Pancreas (tissue), 10 donors: ENCODE data around the gene MEGF11. TPM values are rescaled to one million over a fixed set of nuclear protein-coding genes. Genes with fewer than 3 reads are reported as not detected.

Source experiments
- ATAC-seq, 4 donors: fragments of 200-7000 bp; cut with Tn5 transposase; one replicate each; pipeline versions ENCODE4 v1.8.0 to v1.9.1; 2020; ENCODE audit warnings: mild to moderate bottlenecking in 4 of 4, moderate library complexity in 4 of 4
- DNase-seq, 6 donors: peaks; one replicate each; pipeline ENCODE4 v3.0.0-alpha.2; 2020
- FAIRE-seq: peaks from 2 replicates; lab custom pipeline; 2012; peaks lifted over from hg19 to GRCh38; lab: Jason Lieb, UNC
- H3K27ac ChIP-seq, 4 donors: fragments of 200-600 bp; sonication (generic); 1 replicate in 3 of 4; 2 replicates in 1 of 4; pipeline versions ENCODE4 v1.5.0 to v1.8.0; 2020
- H3K27me3 ChIP-seq, 4 donors: fragments of 200-600 bp; one replicate each; pipeline ENCODE4 v1.8.0; 2021
- H3K36me3 ChIP-seq, 3 donors: fragments of 200-600 bp; sonication (generic) in 1 of 3; one replicate each; pipeline versions ENCODE4 v1.5.0 to v1.8.0; 2020 to 2021
- H3K4me1 ChIP-seq, 3 donors: fragments of 200-600 bp; one replicate each; pipeline ENCODE4 v1.8.0; 2021
- H3K4me3 ChIP-seq, 4 donors: fragments of 200-600 bp; sonication (generic) in 2 of 4; one replicate each; pipeline versions ENCODE4 v1.5.0 to v1.8.0; 2020 to 2021
- H3K9me3 ChIP-seq, 4 donors: fragments of 200-600 bp; one replicate each; pipeline ENCODE4 v1.8.0; 2021
- CTCF ChIP-seq, 4 donors: fragments of 200-600 bp; sonication (generic) in 3 of 4; IDR thresholded peaks; one replicate each; pipeline versions ENCODE4 v1.5.0 to v1.8.0; 2021; ENCODE audit warnings: antibody characterized with exemption in 4 of 4
- WGBS, 2 donors: extraction: QIAGEN DNeasy Blood & Tissue Kit; methylation state at CpG; one replicate each; pipeline ENCODE4 v1.1.7; 2013; 5-methylcytosine and 5-hydroxymethylcytosine counted together
- intact Hi-C, 3 donors: fragments of 100-400 bp; cut with DNase I; formaldehyde crosslinking; loops; one replicate each; pipeline versions ENCODE4 v1.11.1 to v1.14.2; 2022
- polyA plus RNA-seq, 2 donors: library from polyadenylated mRNA; stranded (reverse); fragments of 200-250 nt; gene quantifications; one replicate each; pipeline ENCODE4 v1.2.3, GENCODE V29; 2013
- total RNA-seq, 6 donors: library from RNA; stranded (reverse); fragmentation: NEBNext Ultra II Directional in 4 of 6; extraction: Animal tissue kit (Norgen Biotek cat#: 25700) in 4 of 6; gene quantifications; one replicate each; pipeline versions ENCODE4 v1.2.1 to v1.2.4, GENCODE V29; 2021 to 2023
- donor health status: healthy with polysubstance abuse.
- donor health status: DM: no; HTN: no; CAD: no; lungs with moderate emphysema.
- donor health status: DM: no; HTN: no; CAD: no.
- donor health status: control.
- donor health status: control.
- donor health status: Bipolar disorder and iron deficiency.
- donor health status: DM: yes; HTN: yes; CAD: no.
- donor health status: DM: no; HTN: no; CAD: no.
- donor health status: DM: no; HTN: no; CAD: no.
- donor health status: DM: yes; HTN: yes; CAD: no.

Gene MEGF11
- total and polyA plus RNA-seq, 8 donors: 0.19 to 0.87 (median 0.37) TPM

- H3K27me3 ChIP-seq: peaks cover 0 to 13% (median 2%) of the 10 kb centered on the region in 4 donors
- WGBS, 2 donors: 45 to 48% methylated on average over 35 to 36 of the region's 36 CpGs
- DNase-seq: no peak
- FAIRE-seq: no peak
- no peak overlapping the region for H3K27ac ChIP-seq
- no peaks in the 10 kb centered on the region for H3K36me3 ChIP-seq
- H3K4me3 ChIP-seq: peak overlapping the region in 2 of 4 donors; percentile 45 to 48
- no peak for TF ChIP-seq CTCF (IDR thresholded peaks at IDR 0.05)
- H3K9me3 ChIP-seq: no peaks in the 10 kb centered on the region
- ATAC-seq: no peak
- intact Hi-C loops: no loop called here
- H3K4me1 ChIP-seq: peaks cover 0 to 11% (median 8%) of the 10 kb centered on the region in 3 donors
Observed at GRCh38 chr15:66254089-66254950, 770 bp upstream of the MEGF11 start.

- peaks cover 0 to 11% (median 8%) of the 10 kb centered on the region in 3 donors for H3K4me1 ChIP-seq
- no peaks in the 10 kb centered on the region for H3K9me3 ChIP-seq
- H3K27ac ChIP-seq: no peak overlapping the region
- WGBS, 2 donors: 0% methylated on average over 63 to 64 of the region's 64 CpGs
- peaks cover 0 to 13% (median 2%) of the 10 kb centered on the region in 4 donors for H3K27me3 ChIP-seq
- intact Hi-C loops: no loop called here
- peak in 1 of 4 donors; percentile 8 for TF ChIP-seq CTCF (IDR thresholded peaks at IDR 0.05)
- ATAC-seq (peak; percentile 51 to 64 (median 56)), DNase-seq (peak in 3 of 6 donors; percentile 18 to 72 (median 70)), FAIRE-seq (no peak)
- H3K36me3 ChIP-seq: no peaks in the 10 kb centered on the region
- peak overlapping the region; percentile 35 to 48 (median 44) for H3K4me3 ChIP-seq
Observed at GRCh38 chr15:66252685-66253417, 699 bp downstream of the MEGF11 start.

GRCh38 chr15:66251790-66252684, 1.5 kb downstream of the MEGF11 start:
- Histone ChIP-seq H3K27ac (no peak overlapping the region), H3K36me3 (no peaks in the 10 kb centered on the region), H3K27me3 (peaks cover 0 to 13% (median 2%) of the 10 kb centered on the region in 4 donors), H3K4me3 (peak overlapping the region; percentile 35 to 48 (median 44)), H3K9me3 (no peaks in the 10 kb centered on the region), H3K4me1 (peaks cover 0 to 11% (median 8%) of the 10 kb centered on the region in 3 donors)
- 7 to 8% methylated on average over 65 to 72 of the region's 72 CpGs for WGBS, 2 donors
- peak; percentile 40 to 89 (median 64) for DNase-seq
- intact Hi-C loops: no loop called here
- no peak for FAIRE-seq
- TF ChIP-seq CTCF (IDR thresholded peaks at IDR 0.05): peak; percentile 49 to 67 (median 56)
- ATAC-seq: peak; percentile 83 to 92 (median 90)

GRCh38 chr15:66251065-66251789, 2.3 kb downstream of the MEGF11 start:
- DNase-seq (no peak), ATAC-seq (no peak), FAIRE-seq (no peak)
- intact Hi-C loops: no loop called here
- no peak overlapping the region for H3K4me3 ChIP-seq
- no peak for TF ChIP-seq CTCF (IDR thresholded peaks at IDR 0.05)
- no peaks in the 10 kb centered on the region for H3K9me3 ChIP-seq
- H3K36me3 ChIP-seq: no peaks in the 10 kb centered on the region
- peaks cover 0 to 13% (median 2%) of the 10 kb centered on the region in 4 donors for H3K27me3 ChIP-seq
- H3K4me1 ChIP-seq: peaks cover 0 to 11% (median 8%) of the 10 kb centered on the region in 3 donors
- H3K27ac ChIP-seq: no peak overlapping the region
- WGBS, 2 donors: 72 to 78% methylated on average over 10 of the region's 10 CpGs
